HepG2 (cell line): ENCODE results near the gene LRRC10B. TPM values are rescaled to one million over a fixed set of nuclear protein-coding genes. Genes with fewer than 3 reads are reported as not detected.

ENCODE experiments used
- FOXJ3 ChIP-seq: sonication (generic); formaldehyde crosslinking; IDR thresholded peaks from 2 replicates; pipeline ENCODE4 v1.4.0; 2020; ENCODE audit warnings: missing genetic modification reagents, mild to moderate bottlenecking, borderline replicate concordance
- HHEX ChIP-seq: IDR thresholded peaks from 2 replicates; pipeline ENCODE4 v1.6.1; 2016; ENCODE audit warnings: control low read depth
- HNRNPH1 ChIP-seq: fragments of 200-400 bp; formaldehyde crosslinking; optimal IDR thresholded peaks from 2 replicates; pipeline ENCODE3; 2017; ENCODE audit warnings: mild to moderate bottlenecking, low read depth, low read length
- HNRNPK ChIP-seq: fragments of 200-400 bp; formaldehyde crosslinking; IDR thresholded peaks from 2 replicates; pipeline ENCODE4 v1.6.1; 2018; ENCODE audit warnings: low read length, low read depth, moderate library complexity, mild to moderate bottlenecking; ENCODE audit not compliant: poor library complexity, severe bottlenecking
- KAT7 ChIP-seq: IDR thresholded peaks from 2 replicates; pipeline ENCODE4 v1.6.1; 2018; ENCODE audit warnings: borderline replicate concordance, missing compliant biosample characterization
- MED8 ChIP-seq: sonication (generic); formaldehyde crosslinking; IDR thresholded peaks from 2 replicates; pipeline ENCODE4 v1.8.1; 2023; ENCODE audit warnings: mild to moderate bottlenecking, missing genetic modification reagents; ENCODE audit not compliant: insufficient replicate concordance
- RCOR2 ChIP-seq: IDR thresholded peaks from 2 replicates; pipeline ENCODE4 v1.6.1; 2016; ENCODE audit warnings: missing biosample characterization, missing genetic modification reagents
- RNF2 ChIP-seq: fragments of 450-650 bp; conservative IDR thresholded peaks from 2 replicates; pipeline ENCODE4 v1.6.1; 2016; ENCODE audit warnings: low read depth
- ZBTB20 ChIP-seq: sonication (generic); formaldehyde crosslinking; IDR thresholded peaks from 2 replicates; pipeline ENCODE4 v1.8.1; 2023; ENCODE audit warnings: missing genetic modification reagents, low read depth, mild to moderate bottlenecking, borderline replicate concordance
- ZNF609 ChIP-seq: sonication (generic); formaldehyde crosslinking; IDR thresholded peaks from 2 replicates; pipeline ENCODE4 v1.4.0; 2020; ENCODE audit warnings: mild to moderate bottlenecking, missing genetic modification reagents, borderline replicate concordance
- ZNF737 ChIP-seq: sonication (generic); formaldehyde crosslinking; IDR thresholded peaks from 2 replicates; pipeline ENCODE4 v1.5.0; 2020; ENCODE audit warnings: missing genetic modification reagents, mild to moderate bottlenecking, borderline replicate concordance
- polyA plus RNA-seq, 8 experiments: library from polyadenylated mRNA; depleted of rRNA in 3 of 8; stranded (reverse) in 7 of 8; unstranded in 1 of 8; fragments of >200 nt; fragmentation: Illumina TruSeq in 4 of 8; extraction: Trizol in 4 of 8; gene quantifications; 2 replicates each; pipeline versions ENCODE4 v1.2.1 to v1.2.3, GENCODE V29; 2011 to 2016; ENCODE audit warnings: low read depth in 4 of 8, missing spikeins in 1 of 8, mixed read lengths in 1 of 8; ENCODE audit not compliant: insufficient read depth in 1 of 8
- total RNA-seq, 5 experiments: library from RNA; depleted of rRNA; stranded (reverse); fragments of >200 nt; fragmentation: Illumina TruSeq; extraction: Trizol; gene quantifications; 2 replicates each; pipeline ENCODE4 v1.2.3, GENCODE V29; 2016; ENCODE audit warnings: low read depth in 1 of 5
- TF ChIP-seq, protein P1 (sequence below): sonication (generic); formaldehyde crosslinking; IDR thresholded peaks from 2 replicates; pipeline ENCODE4 v1.4.0; 2020; ENCODE audit warnings: missing genetic modification reagents
- TF ChIP-seq, protein P2 (sequence below): sonication (generic); formaldehyde crosslinking; IDR thresholded peaks from 2 replicates; pipeline ENCODE4 v1.4.0; 2020; ENCODE audit warnings: missing genetic modification reagents; ENCODE audit errors: not compliant biosample characterization
- TF ChIP-seq, protein P3 (sequence below): sonication (generic); formaldehyde crosslinking; IDR thresholded peaks from 2 replicates; pipeline ENCODE4 v1.5.0; 2020; ENCODE audit warnings: missing genetic modification reagents, mild to moderate bottlenecking, borderline replicate concordance
- TF ChIP-seq, protein P4 (sequence below): sonication (generic); formaldehyde crosslinking; conservative IDR thresholded peaks from 2 replicates; pipeline ENCODE4 v1.8.0; 2022; ENCODE audit warnings: mild to moderate bottlenecking, moderate library complexity, missing genetic modification reagents
- TF ChIP-seq, protein P5 (sequence below): sonication (generic); formaldehyde crosslinking; IDR thresholded peaks from 2 replicates; pipeline ENCODE4 v1.5.0; 2020; ENCODE audit warnings: missing genetic modification reagents, mild to moderate bottlenecking, borderline replicate concordance

The LRRC10B gene
- total and polyA plus RNA-seq, 2 of the 13 experiments (the other 11 are each of a cell fraction or from before 2014, with no cell fraction given), result not detected

GRCh38 chr11:61509043-61510029, 787 bp downstream of the LRRC10B start (continued):
- TF ChIP-seq, protein P1, sequence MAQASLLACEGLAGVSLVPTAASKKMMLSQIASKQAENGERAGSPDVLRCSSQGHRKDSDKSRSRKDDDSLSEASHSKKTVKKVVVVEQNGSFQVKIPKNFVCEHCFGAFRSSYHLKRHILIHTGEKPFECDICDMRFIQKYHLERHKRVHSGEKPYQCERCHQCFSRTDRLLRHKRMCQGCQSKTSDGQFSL (CRISPR knock-in tag), result 0 out of 2 replicates have a peak, but pooled peaks have one; percentile 21
- TF ChIP-seq HHEX (no peak), HNRNPK (peak; percentile 54), MED8 (peak; percentile 47), HNRNPH1 (no peak), FOXJ3 (CRISPR knock-in tag) (no peak), ZNF609 (CRISPR knock-in tag) (no peak), ZBTB20 (no peak), KAT7 (peak; percentile 66; the same call in 1 of the 2 replicates), RNF2 (peak; percentile 81; the same call in 1 of the 2 replicates), RCOR2 (no peak), ZNF737 (CRISPR knock-in tag) (no peak)
- TF ChIP-seq, protein P2, sequence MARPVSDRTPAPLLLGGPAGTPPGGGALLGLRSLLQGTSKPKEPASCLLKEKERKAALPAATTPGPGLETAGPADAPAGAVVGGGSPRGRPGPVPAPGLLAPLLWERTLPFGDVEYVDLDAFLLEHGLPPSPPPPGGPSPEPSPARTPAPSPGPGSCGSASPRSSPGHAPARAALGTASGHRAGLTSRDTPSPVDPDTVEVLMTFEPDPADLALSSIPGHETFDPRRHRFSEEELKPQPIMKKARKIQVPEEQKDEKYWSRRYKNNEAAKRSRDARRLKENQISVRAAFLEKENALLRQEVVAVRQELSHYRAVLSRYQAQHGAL, result no peak
- TF ChIP-seq, protein P3, sequence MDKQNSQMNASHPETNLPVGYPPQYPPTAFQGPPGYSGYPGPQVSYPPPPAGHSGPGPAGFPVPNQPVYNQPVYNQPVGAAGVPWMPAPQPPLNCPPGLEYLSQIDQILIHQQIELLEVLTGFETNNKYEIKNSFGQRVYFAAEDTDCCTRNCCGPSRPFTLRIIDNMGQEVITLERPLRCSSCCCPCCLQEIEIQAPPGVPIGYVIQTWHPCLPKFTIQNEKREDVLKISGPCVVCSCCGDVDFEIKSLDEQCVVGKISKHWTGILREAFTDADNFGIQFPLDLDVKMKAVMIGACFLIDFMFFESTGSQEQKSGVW (CRISPR knock-in tag), result no peak
- TF ChIP-seq, protein P4, sequence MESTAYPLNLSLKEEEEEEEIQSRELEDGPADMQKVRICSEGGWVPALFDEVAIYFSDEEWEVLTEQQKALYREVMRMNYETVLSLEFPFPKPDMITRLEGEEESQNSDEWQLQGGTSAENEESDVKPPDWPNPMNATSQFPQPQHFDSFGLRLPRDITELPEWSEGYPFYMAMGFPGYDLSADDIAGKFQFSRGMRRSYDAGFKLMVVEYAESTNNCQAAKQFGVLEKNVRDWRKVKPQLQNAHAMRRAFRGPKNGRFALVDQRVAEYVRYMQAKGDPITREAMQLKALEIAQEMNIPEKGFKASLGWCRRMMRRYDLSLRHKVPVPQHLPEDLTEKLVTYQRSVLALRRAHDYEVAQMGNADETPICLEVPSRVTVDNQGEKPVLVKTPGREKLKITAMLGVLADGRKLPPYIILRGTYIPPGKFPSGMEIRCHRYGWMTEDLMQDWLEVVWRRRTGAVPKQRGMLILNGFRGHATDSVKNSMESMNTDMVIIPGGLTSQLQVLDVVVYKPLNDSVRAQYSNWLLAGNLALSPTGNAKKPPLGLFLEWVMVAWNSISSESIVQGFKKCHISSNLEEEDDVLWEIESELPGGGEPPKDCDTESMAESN (CRISPR knock-in tag), result peak; percentile 64; the same call in 1 of the 2 replicates
- TF ChIP-seq, protein P5, sequence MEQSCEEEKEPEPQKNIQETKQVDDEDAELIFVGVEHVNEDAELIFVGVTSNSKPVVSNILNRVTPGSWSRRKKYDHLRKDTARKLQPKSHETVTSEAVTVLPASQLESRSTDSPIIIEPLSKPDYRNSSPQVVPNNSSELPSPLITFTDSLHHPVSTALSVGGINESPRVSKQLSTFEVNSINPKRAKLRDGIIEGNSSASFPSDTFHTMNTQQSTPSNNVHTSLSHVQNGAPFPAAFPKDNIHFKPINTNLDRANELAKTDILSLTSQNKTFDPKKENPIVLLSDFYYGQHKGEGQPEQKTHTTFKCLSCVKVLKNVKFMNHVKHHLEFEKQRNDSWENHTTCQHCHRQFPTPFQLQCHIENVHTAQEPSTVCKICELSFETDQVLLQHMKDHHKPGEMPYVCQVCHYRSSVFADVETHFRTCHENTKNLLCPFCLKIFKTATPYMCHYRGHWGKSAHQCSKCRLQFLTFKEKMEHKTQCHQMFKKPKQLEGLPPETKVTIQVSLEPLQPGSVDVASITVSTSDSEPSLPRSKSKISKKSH (CRISPR knock-in tag), result peak; percentile 70; the same call in 1 of the 2 replicates
